SIG-M5 (cell line): ENCODE results near the gene CHST11.
A peak's percentile ranks its signal among the peaks of the same experiment; 100 is the strongest.
"Not testable (repeated sequence)": the region's sequence is repeated elsewhere in the genome, so short reads cannot be mapped to it uniquely, and the experiment has no call there.

Experiments used
- DNase-seq: peaks from one replicate; lab custom pipeline; 2025; lab: John Stamatoyannopoulos, UW

CHST11 gene

GRCh38 chr12:104565606-104566243 is 109.0 kb downstream of the CHST11 start:
- no peak for DNase-seq

- DNase-seq, result no peak
Observed at GRCh38 chr12:104566244-104566993, 109.7 kb downstream of the CHST11 start.

GRCh38 chr12:104567832-104568486 is 111.2 kb downstream of the CHST11 start:
- DNase-seq, result no peak

DNA sequence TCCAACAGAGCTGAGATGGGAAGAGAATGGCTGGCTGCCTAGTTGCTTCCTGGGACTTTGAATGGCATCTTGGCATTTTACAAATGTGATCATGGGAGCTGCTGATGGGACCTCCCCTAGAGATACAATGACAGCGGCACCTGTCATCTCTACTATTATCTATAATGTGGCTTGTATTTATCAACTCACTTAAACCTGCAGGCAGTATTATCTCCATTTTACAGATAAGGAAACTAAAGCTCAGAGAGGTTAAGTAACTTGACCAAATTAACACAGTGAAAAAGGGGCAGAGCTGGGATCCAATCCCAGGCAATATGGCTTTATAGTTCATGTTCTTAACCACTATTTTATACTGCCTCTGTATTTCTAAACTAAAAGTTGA is 111.7 kb downstream of the CHST11 start:
- DNase-seq, result no peak

- DNase-seq, result no peak
Observed at GRCh38 chr12:104568935-104569334, 112.2 kb downstream of the CHST11 start.

GRCh38 chr12:104569346-104570173 is 112.8 kb downstream of the CHST11 start:
- peak; percentile 98 for DNase-seq

DNA sequence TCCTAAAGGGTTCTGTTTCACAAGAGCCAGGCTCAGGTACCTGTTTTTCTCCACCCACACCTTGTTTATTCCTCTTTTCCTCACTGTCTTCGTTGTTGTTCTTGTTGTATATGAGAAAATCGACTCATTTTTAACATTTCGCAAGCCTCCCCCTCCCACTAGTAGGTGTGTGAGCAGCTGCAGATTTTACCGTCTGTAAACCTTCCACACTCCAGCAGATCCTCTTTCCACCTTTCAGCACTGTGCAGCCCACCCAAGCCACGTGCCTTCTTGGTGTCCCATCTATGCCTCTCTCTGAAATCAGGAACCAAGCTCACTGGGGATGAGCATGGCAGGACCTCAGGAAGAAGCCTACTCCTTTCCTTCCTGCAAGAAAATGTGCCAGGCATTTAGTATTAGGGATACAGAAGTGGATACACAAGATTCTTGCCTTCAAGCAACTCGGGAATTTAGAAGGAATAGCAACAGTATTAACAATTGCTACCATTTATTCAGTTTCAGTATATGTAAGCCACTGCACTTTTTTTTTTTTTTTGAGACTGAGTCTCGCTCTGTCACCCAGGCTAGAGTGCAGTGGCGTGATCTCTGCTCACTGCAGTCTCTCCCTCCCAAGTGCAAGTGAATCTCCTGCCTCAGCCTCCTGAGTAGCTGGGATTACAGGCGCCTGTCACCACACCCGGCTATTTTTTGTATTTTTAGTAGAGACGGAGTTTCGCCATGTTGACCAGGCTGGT is 113.6 kb downstream of the CHST11 start:
- DNase-seq, result peak; percentile 38

DNA sequence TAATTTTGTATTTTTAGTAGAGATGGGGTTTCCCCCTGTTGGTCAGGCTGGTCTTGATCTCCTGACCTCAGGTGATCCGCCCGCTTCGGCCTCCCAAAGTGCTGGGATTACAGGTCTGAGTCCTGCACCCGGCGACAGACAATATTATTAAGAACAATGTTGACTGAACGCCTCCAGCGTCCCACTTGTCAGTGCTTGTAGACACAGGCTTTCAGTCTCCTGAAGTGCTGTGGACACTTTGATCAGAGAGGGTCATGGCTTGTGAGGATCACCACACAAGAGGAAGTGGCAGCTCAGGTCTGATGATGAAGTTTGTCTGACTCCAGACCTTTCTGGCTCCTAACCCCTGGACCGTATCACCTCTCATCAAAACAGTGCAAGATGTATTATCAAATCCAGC is 114.6 kb downstream of the CHST11 start:
- no peak for DNase-seq

GRCh38 chr12:104574353-104574752 is 117.6 kb downstream of the CHST11 start:
- not testable (repeated sequence) for DNase-seq

DNA sequence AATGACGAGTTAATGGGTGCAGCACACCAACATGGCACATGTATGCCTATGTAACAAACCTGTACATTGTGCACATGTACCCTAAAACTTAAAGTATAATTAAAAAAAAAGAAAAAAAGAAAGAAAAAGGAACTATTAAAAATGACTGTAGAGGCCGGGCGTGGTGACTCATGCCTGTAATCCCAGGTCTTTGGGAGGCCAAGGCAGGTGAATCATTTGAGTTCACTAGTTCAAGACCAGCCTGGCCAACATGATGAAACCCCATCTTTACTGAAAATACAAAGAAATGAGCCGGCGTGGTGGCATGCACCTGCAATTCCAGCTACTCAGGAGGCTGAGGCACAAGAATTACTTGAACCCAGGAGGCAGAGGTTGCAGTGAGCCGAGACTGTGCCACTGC is 118.0 kb downstream of the CHST11 start:
- not testable (repeated sequence) for DNase-seq

GRCh38 chr12:104575442-104576186 is 118.9 kb downstream of the CHST11 start:
- no peak for DNase-seq

GRCh38 chr12:104576187-104576778 is 119.5 kb downstream of the CHST11 start:
- no peak for DNase-seq

DNA sequence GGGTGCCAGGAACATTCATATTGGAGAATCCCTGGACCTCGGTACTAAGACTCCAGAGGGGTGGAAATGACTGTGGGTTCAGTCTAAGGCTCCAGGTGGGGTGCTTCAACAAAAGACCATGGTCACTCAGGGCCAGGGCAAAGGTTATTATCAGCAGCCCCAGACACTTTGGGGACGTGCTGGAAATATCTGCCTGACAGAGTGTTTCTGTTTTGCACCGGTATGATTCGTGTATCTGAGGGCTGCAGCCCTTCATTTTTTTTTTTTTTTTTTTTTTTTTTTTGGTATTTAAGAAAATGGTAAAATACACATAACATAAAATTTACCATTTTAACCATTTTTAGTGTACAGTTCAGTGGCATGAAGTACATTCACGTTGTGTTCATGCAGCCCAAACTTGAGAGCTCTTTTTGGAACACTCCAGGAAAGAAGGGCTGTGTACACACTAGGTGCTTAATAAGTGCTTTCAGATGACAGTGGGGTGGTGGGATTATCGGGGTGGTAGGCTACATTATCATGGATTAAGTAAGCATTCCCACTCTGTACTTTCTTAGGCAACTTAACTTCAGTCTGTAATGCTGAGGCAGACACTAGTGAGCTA is 120.3 kb downstream of the CHST11 start:
- DNase-seq, result no peak

DNA sequence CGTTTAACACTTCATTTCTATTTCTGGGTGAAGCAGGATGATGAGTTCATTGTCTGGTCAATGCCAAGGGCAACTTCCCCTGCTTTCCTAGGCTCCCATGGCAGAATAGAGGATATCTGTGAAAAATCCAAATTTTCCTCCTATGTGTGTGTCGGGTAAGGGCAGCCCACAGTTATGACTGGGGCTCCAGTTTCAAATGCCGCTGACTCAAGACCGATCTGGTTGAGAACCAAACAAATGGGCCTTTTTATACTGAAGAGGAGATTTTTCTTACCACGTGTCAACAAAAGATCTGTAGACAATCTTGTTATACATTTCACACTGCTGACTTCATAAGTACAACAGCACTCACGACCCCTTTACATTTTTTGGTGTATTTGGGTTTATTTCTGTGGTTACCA is 120.8 kb downstream of the CHST11 start:
- DNase-seq, result no peak

- DNase-seq, result no peak
Observed at GRCh38 chr12:104578453-104578852, 121.7 kb downstream of the CHST11 start.

DNA sequence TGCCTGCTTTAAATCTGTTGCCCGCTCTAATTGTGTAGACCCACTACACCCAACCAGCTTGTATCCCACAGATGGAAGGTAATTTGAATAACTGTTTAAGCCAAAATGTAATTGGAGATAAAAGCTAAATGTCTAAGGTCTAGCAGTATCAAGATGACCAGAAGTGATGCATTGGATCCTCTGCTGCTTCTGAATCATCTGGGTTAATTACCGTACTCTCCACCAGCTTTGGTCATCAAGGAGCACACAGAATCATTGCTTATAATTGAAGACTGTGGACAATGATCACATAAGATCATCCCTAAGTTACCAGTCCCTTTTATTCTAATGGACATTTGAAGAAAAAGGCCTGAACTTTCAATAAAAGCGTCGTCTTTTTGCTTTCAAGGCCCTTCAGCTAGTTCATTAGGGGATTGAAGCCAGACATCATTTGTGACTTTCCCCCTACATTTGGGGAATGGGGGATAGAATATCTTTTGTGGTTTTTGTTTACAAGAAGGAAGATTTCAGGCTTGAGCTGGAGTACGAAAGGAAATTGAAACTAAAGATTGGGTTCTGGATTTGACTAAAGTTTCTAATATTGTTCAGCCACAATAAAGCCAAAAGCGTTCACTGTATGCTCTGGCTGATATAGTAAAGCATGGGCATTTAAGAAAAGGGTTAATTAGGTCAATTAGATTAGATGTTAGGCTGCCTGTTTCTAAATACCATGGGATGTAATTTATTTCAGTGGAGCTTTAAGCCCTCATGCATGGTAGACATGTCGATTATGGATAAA is 123.2 kb downstream of the CHST11 start:
- DNase-seq, result no peak

DNA sequence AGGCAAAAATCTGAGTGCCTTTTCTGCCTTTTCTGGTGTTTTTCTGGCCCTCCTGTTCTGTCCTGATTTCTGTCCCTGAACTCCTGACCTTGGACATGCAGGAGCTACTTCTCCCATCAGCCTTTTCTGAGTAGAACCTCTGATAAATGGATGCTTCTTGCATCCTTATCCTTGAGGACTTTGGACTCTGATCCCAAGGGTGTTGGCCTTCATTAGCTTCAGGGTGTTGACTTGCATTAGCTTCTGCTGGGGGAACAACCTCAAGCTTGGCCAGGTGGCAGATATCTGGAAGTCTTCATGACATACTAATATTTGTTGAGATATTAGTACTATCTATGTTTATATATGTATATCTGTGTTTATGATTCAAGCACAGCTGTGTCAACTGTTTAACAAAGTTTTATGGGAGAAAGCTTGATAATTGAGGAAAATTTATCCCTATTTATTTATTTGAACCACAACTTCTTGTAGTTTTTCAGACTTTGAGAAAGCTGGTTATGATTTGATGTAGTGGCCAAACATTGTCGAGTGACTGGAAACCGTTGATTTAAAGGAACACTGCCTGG is 124.3 kb downstream of the CHST11 start:
- DNase-seq, result no peak

GRCh38 chr12:104582739-104583138 is 126.0 kb downstream of the CHST11 start:
- DNase-seq, result no peak

DNA sequence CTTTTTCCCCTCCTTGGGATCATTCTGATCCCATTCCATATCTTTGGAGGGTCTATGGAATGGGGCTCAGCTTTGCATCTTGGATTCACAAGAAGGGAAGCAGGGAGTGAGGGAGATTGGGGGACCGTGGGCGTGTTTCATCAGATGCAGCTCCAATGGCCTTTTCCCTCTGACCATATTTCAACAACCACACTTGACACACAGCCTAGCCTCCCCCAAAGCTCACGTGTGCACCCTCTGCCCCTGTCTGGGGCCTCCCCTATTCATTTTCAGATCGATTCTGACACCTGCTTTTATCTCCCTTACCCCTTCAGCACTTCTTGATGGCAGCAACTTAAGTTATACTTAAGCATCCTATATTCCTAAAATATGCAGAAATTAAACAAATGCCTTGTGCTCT is 126.6 kb downstream of the CHST11 start:
- DNase-seq, result no peak
